IMR-90 (cell line): ENCODE results near the gene RNF215. TPM values are rescaled to one million over a fixed set of nuclear protein-coding genes. Genes with fewer than 3 reads are reported as not detected.

ENCODE experiments used
- ATAC-seq: fragments of 200-7000 bp; cut with Tn5 transposase; 2 replicates; pipeline ENCODE4 v1.9.1; 2020; ENCODE audit warnings: low read depth, mild to moderate bottlenecking, moderate library complexity
- BruUV-seq: library from RNA; stranded (reverse); fragments of 400-500 nt; replicated peaks from 2 replicates; lab custom pipeline; 2021; lab: Mats Ljungman, UMichigan
- CTCF ChIA-PET: fragments of 300-600 bp; formaldehyde crosslinking; extraction: SDS; loops from one replicate; lab custom pipeline; 2021; ENCODE audit warnings: antibody characterized with exemption; lab: Yijun Ruan, JAX
- POLR2A ChIA-PET: fragments of 300-600 bp; sonication (Branson Sonifier 250); formaldehyde crosslinking; loops from one replicate; lab custom pipeline; 2022; ENCODE audit warnings: antibody characterized with exemption; ENCODE audit not compliant: unreplicated experiment; lab: Charles Lee
- DNase-seq: peaks from one replicate; pipeline ENCODE4 v3.0.0; 2013
- H2AFZ ChIP-seq: replicated peaks from 2 replicates; pipeline ENCODE3; 2013; ENCODE audit warnings: low read length, mild to moderate bottlenecking; ENCODE audit not compliant: poor library complexity
- H2AK5ac ChIP-seq: 2 replicates; pipeline ENCODE4 v1.6.1; 2013; ENCODE audit warnings: low read depth, low read length, inconsistent platforms
- H2AK9ac ChIP-seq: replicated peaks from 2 replicates; pipeline ENCODE3; 2013; ENCODE audit warnings: mild to moderate bottlenecking, low read depth, low read length, moderate library complexity; ENCODE audit not compliant: poor library complexity
- H2BK120ac ChIP-seq: 2 replicates; pipeline ENCODE4 v1.6.1; 2013; ENCODE audit warnings: low read depth, low read length, inconsistent platforms
- H2BK15ac ChIP-seq: 3 replicates; pipeline ENCODE4 v1.6.1; 2013; ENCODE audit warnings: low read depth, low read length, inconsistent platforms
- H2BK20ac ChIP-seq: 2 replicates; pipeline ENCODE4 v1.6.1; 2013; ENCODE audit warnings: low read depth, mild to moderate bottlenecking, inconsistent platforms, low read length, moderate library complexity
- H2BK5ac ChIP-seq: 2 replicates; pipeline ENCODE4 v1.6.1; 2013; ENCODE audit warnings: mild to moderate bottlenecking, low read depth, low read length, inconsistent platforms; ENCODE audit not compliant: poor library complexity, severe bottlenecking
- H3K14ac ChIP-seq: replicated peaks from 2 replicates; pipeline ENCODE4 v1.6.1; 2013; ENCODE audit warnings: low read depth, low read length, inconsistent platforms
- H3K18ac ChIP-seq: 2 replicates; pipeline ENCODE4 v1.6.1; 2013; ENCODE audit warnings: low read depth, low read length, control low read depth
- H3K23ac ChIP-seq: 2 replicates; pipeline ENCODE4 v1.6.1; 2013; ENCODE audit warnings: low read depth, low read length, inconsistent platforms
- H3K27ac ChIP-seq: 2 replicates; pipeline ENCODE4 v1.5.1; 2013; ENCODE audit warnings: mild to moderate bottlenecking, control low read depth, low read length; ENCODE audit not compliant: insufficient read depth
- H3K27me3 ChIP-seq: 2 replicates; pipeline ENCODE4 v1.6.1; 2013; ENCODE audit warnings: low read length; ENCODE audit not compliant: control insufficient read depth, insufficient read depth
- H3K36me3 ChIP-seq: 2 replicates; pipeline ENCODE4 v1.6.1; 2013; ENCODE audit warnings: low read length, mixed read lengths; ENCODE audit not compliant: control insufficient read depth, insufficient read depth
- H3K4ac ChIP-seq: 2 replicates; pipeline ENCODE4 v1.6.1; 2013; ENCODE audit warnings: low read depth, low read length, inconsistent platforms
- H3K4me1 ChIP-seq: 2 replicates; pipeline ENCODE4 v1.6.1; 2013; ENCODE audit warnings: low read length, mixed read lengths; ENCODE audit not compliant: control insufficient read depth, insufficient read depth
- H3K4me2 ChIP-seq: 2 replicates; pipeline ENCODE4 v1.6.1; 2013; ENCODE audit warnings: low read depth, mild to moderate bottlenecking, control low read depth, low read length, moderate library complexity
- H3K4me3 ChIP-seq: 2 replicates; pipeline ENCODE4 v1.5.1; 2013; ENCODE audit warnings: low read depth, mild to moderate bottlenecking, control low read depth, low read length, moderate library complexity; ENCODE audit not compliant: insufficient read depth
- H3K56ac ChIP-seq: 2 replicates; pipeline ENCODE4 v1.6.1; 2013; ENCODE audit warnings: low read length, inconsistent platforms; ENCODE audit not compliant: insufficient read depth; ENCODE audit errors: extremely low read depth
- H3K79me1 ChIP-seq, 2 experiments: 2 replicates each; pipeline ENCODE4 v1.6.1; 2013; ENCODE audit warnings: low read length in 2 of 2, inconsistent platforms in 1 of 2, low read depth in 1 of 2
- H3K9ac ChIP-seq: 2 replicates; pipeline ENCODE4 v1.6.1; 2013; ENCODE audit warnings: low read depth, low read length, control low read depth
- H3K9me1 ChIP-seq: 2 replicates; pipeline ENCODE4 v1.6.1; 2013; ENCODE audit warnings: low read length, inconsistent platforms; ENCODE audit not compliant: insufficient read depth
- H3K9me3 ChIP-seq: 2 replicates; pipeline ENCODE4 v1.6.1; 2013; ENCODE audit warnings: low read length; ENCODE audit not compliant: control insufficient read depth, insufficient read depth
- H4K20me1 ChIP-seq: 2 replicates; pipeline ENCODE4 v1.6.1; 2013; ENCODE audit warnings: low read length, inconsistent platforms; ENCODE audit not compliant: insufficient read depth
- H4K5ac ChIP-seq: 2 replicates; pipeline ENCODE4 v1.6.1; 2013; ENCODE audit warnings: mild to moderate bottlenecking, low read depth, low read length, control low read depth
- H4K8ac ChIP-seq, 2 experiments: 2 replicates each; pipeline ENCODE4 v1.6.1; 2013; ENCODE audit warnings: low read depth in 2 of 2, low read length in 2 of 2, control low read depth in 1 of 2, inconsistent platforms in 1 of 2
- H4K91ac ChIP-seq: 2 replicates; pipeline ENCODE4 v1.6.1; 2013; ENCODE audit warnings: low read depth, low read length, inconsistent platforms; ENCODE audit not compliant: insufficient read depth
- BHLHE40 ChIP-seq: fragments of 150-350 bp; IDR thresholded peaks from 2 replicates; pipeline ENCODE4 v1.6.1; 2016; ENCODE audit warnings: mild to moderate bottlenecking, low read depth, low read length
- CEBPB ChIP-seq: IDR thresholded peaks from 2 replicates; pipeline ENCODE4 v1.6.1; 2012; ENCODE audit warnings: low read depth, low read length, improper control_type of control experiment
- CTCF ChIP-seq: conservative IDR thresholded peaks from 2 replicates; pipeline ENCODE4 v1.5.1; 2012; ENCODE audit warnings: mild to moderate bottlenecking, low read depth, low read length, improper control_type of control experiment
- ELK1 ChIP-seq: fragments of 150-350 bp; IDR thresholded peaks from 2 replicates; pipeline ENCODE4 v1.6.1; 2016; ENCODE audit warnings: low read depth, mild to moderate bottlenecking, low read length, moderate library complexity, borderline replicate concordance
- FOS ChIP-seq: fragments of 150-350 bp; IDR thresholded peaks from 2 replicates; pipeline ENCODE4 v1.6.1; 2016; ENCODE audit warnings: low read depth, low read length
- MAFK ChIP-seq: IDR thresholded peaks from 2 replicates; pipeline ENCODE4 v1.6.1; 2012; ENCODE audit warnings: low read depth, low read length, improper control_type of control experiment
- MXI1 ChIP-seq: IDR thresholded peaks from 2 replicates; pipeline ENCODE4 v1.6.1; 2012; ENCODE audit warnings: low read depth, mild to moderate bottlenecking, low read length, moderate library complexity, borderline replicate concordance
- RAD21 ChIP-seq: IDR thresholded peaks from 2 replicates; pipeline ENCODE4 v1.6.1; 2012; ENCODE audit warnings: low read length, improper control_type of control experiment
- SMC3 ChIP-seq: fragments of 150-350 bp; IDR thresholded peaks from 2 replicates; pipeline ENCODE4 v1.6.1; 2016; ENCODE audit warnings: low read depth, mild to moderate bottlenecking, antibody characterized with exemption, low read length, moderate library complexity
- USF2 ChIP-seq: fragments of 150-350 bp; IDR thresholded peaks from 2 replicates; pipeline ENCODE4 v1.6.1; 2017; ENCODE audit warnings: mild to moderate bottlenecking, antibody characterized with exemption, low read length, low read depth
- WGBS, 2 experiments: methylation state at CpG; one replicate each; pipeline versions ENCODE4 v1.1.5 to v1.1.7; 2013; ENCODE audit warnings: missing lambda C conversion rate in 2 of 2; ENCODE audit not compliant: insufficient read length in 1 of 2; ENCODE audit errors: extremely low coverage in 2 of 2; 5-methylcytosine and 5-hydroxymethylcytosine counted together
- dilution Hi-C: fragments of 300-500 bp; cut with HindIII; formaldehyde crosslinking; loops from one replicate; pipeline ENCODE4 v1.14.3; 2018; ENCODE audit warnings: low sequenced_read_pairs; ENCODE audit not compliant: unreplicated experiment
- in situ Hi-C: fragments of 300-500 bp; cut with MboI; formaldehyde crosslinking; loops from 3 replicates; pipeline ENCODE4 v1.14.3; 2019; ENCODE audit warnings: low sequenced_read_pairs, inconsistent platforms, mixed read lengths
- intact Hi-C: fragments of 100-400 bp; cut with micrococcal nuclease; formaldehyde crosslinking; loops from 2 replicates; pipeline ENCODE4 v1.10.0; 2022
- polyA plus RNA-seq, 3 experiments: library from polyadenylated mRNA; depleted of rRNA; stranded (reverse); fragments of >200 nt; gene quantifications; 2 replicates each; pipeline ENCODE4 v1.2.3, GENCODE V29; 2012; ENCODE audit warnings: low replicate concordance in 1 of 3
- total RNA-seq: library from RNA; depleted of rRNA; stranded (reverse); fragments of >200 nt; gene quantifications from 2 replicates; pipeline ENCODE4 v1.2.3, GENCODE V29; 2012

Gene RNF215
- total and polyA plus RNA-seq, 2 of the 4 experiments (the other 2 are of a cell fraction), result 15.8 to 21.9 TPM

- H3K4me3 ChIP-seq, result no peak overlapping the region
- H4K5ac ChIP-seq, result peak overlapping the region; percentile 54; the same call in 1 of the 2 replicates
- peak overlapping the region; percentile 83 for H2AK9ac ChIP-seq
- BruUV-seq, result no TSS peak
- H2BK20ac ChIP-seq, result peak overlapping the region; percentile 90; the same call in 1 of the 2 replicates
- DNase-seq (peak; percentile 90), ATAC-seq (peak; percentile 5)
- dilution Hi-C loops (no loop called here), in situ Hi-C loops (no loop called here), intact Hi-C loops (no loop called here)
- H4K91ac ChIP-seq, result peak overlapping the region; percentile 84
- ChIA-PET CTCF (interaction anchor here (0.6 kb wide), 1 partner anchor 64 kb away, joined by 3 read pairs; the partner anchor contains the start of genes CCDC157 and SF3A1), POLR2A (no interaction called here)
- peaks cover 17 to 57% of the 10 kb centered on the region in 2 experiments for H3K79me1 ChIP-seq
- H3K4me1 ChIP-seq, result peaks cover 30% of the 10 kb centered on the region
- peaks cover 24% of the 10 kb centered on the region for H3K36me3 ChIP-seq
- H3K56ac ChIP-seq, result peak overlapping the region; percentile 32; the same call in 1 of the 2 replicates
- no peaks in the 10 kb centered on the region for H4K20me1 ChIP-seq
- H3K9me1 ChIP-seq, result peaks cover 23% of the 10 kb centered on the region
- WGBS, 2 experiments, result 57% methylated on average over 1 of the region's 6 CpGs; no CpG with 5 or more reads in 1 of the 2 experiments
- H2AFZ ChIP-seq, result no peak overlapping the region
- H3K23ac ChIP-seq, result peak overlapping the region; percentile 65; the same call in 1 of the 2 replicates
- H3K4me2 ChIP-seq, result peak overlapping the region; percentile 81
- H3K27me3 ChIP-seq, result no peaks in the 10 kb centered on the region
- H4K8ac ChIP-seq, result peak overlapping the region; percentile 82 to 90
- peak overlapping the region; percentile 78 for H3K4ac ChIP-seq
- peak overlapping the region; percentile 12; the same call in 1 of the 2 replicates for H3K9ac ChIP-seq
- peak overlapping the region; percentile 87 for H3K14ac ChIP-seq
- no peaks in the 10 kb centered on the region for H3K9me3 ChIP-seq
- peak overlapping the region; percentile 95 for H2BK5ac ChIP-seq
- H2BK15ac ChIP-seq, result peak overlapping the region; percentile 68; the same call in 2 of the 3 replicates
- H3K18ac ChIP-seq, result peak overlapping the region; percentile 58; the same call in 1 of the 2 replicates
- TF ChIP-seq BHLHE40 (no peak), USF2 (no peak), RAD21 (no peak), FOS (peak; percentile 50; the same call in 1 of the 2 replicates), MAFK (no peak), CTCF (no peak), SMC3 (no peak), MXI1 (no peak), ELK1 (no peak), CEBPB (peak; percentile 1; the same call in 1 of the 2 replicates)
- H3K27ac ChIP-seq, result peak overlapping the region; percentile 74
- peak overlapping the region; percentile 92; the same call in 1 of the 2 replicates for H2AK5ac ChIP-seq
- peak overlapping the region; percentile 77 for H2BK120ac ChIP-seq
Measured at GRCh38 chr22:30420347-30421125, 33.3 kb upstream of the RNF215 start.
